Stimulated activated CD4-positive, alpha-beta T cell treated with anti-CD3 and anti-CD28 coated beads, Interleukin-4, amount 100 ng/mL, for 48 hours (primary cell): Measurements from ENCODE around the gene KCNMA1.
"Not testable (repeated sequence)": the region's sequence is repeated elsewhere in the genome, so short reads cannot be mapped to it uniquely, and the experiment has no call there.

ENCODE experiments used
- DNase-seq, 2 donors: peaks; one replicate each; pipeline ENCODE4 v3.0.0-alpha.2; 2020; ENCODE audit warnings: low read depth in 2 of 2

Gene KCNMA1

DNA sequence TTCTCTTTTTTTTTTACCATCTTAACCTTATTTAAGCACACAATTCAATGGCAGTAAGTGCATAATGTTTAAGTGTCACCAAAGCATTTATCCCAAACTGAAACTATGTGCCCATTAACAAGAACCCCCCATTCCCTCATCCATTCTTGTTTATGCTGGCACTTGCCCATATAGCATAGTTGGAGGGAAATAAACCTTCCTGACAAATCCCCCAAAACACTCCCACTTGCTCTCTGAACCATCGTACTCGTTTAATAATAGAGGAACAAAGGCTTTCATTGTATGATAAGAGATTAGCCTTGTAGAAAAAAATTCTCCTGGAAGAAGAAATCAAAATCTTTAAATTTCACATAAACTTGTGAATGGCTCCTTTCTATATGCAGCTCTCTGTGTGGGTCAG, 26.4 kb upstream of the KCNMA1 start:
- no peak for DNase-seq

DNA sequence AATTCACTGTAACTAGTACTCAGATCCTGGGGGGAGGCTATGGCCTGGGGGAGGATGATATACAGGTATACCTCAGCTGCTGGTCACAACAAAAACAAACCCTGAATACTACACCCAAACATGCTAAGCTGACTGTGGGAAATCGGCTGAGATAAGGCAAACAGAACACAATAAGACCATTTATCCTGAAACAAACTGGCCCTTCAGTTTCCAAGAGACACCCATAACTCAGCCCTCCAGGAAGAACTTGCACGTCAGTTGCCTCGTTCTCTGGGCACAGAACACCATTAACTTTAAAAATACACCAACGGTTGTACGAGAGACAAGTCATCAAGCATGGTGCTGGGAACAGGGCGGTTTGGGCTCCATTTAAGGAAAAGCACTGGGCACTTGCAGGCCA, 24.1 kb upstream of the KCNMA1 start:
- DNase-seq: no peak

DNA sequence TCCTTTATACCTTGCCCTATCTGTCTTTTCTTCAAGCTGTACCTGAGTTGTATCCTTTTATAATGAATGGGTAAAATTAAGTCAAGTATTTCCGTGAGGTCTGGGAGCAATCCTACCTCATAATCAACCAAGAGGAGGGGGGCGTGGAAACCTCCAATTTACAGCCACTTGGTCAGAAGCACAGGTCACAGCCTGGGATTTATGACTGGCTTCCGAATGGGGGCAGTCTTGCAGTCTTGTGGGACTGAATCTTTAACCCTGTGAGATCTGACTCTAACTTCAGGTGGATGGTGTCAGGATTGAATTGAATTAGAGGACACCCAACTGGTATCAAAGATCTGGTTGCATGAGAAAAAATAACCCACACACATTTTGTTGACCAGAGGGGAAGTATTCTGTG, 23.5 kb upstream of the KCNMA1 start:
- no peak for DNase-seq

DNA sequence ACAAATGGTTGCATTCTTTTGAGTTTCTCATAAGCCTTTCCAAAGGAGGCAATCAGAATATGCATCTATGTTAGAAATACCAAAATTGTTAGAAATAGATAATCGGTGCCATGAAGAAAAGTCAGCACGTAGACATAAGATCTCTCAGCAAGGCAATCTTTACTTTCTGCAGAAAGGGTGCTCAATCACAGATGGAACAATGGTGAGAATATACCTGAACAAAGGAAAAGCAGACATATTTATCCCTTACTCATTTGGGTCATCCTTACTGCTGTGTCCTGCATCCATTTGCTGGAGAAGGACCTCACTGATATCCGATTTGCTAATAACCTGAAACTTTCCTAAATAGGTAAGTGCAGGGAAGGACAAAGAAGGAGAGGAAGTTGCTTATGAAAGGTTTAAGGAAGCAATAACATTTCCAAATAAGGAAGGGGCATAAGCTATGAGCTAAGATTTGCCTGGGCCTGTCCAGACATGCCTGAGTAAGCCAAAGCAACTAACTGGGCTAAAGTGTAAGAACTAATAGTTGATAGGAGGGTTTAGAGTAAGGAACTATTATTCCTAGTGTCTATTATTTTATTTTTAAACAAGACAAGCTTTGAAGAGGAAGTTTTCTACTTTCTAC, 21.6 kb upstream of the KCNMA1 start:
- not testable (repeated sequence) for DNase-seq

DNA sequence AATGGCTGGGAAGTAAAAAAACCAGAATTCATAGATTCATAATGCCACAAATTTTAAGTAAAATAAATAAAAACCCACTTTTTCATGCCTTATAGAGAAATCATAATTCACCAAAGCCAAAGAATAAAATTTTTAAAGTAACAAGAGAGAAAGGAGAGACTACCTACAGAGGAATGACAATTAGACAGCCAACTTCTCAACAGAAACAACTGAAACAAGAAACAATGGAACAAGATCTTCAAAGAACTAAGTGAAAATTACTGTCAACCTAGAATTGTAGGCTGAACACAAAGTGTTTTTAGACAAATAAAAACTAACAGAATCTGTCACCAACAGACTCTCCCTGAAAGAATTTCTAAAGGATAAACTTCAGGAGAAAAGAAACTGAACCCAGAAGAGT, 15.6 kb upstream of the KCNMA1 start:
- DNase-seq: no peak

DNA sequence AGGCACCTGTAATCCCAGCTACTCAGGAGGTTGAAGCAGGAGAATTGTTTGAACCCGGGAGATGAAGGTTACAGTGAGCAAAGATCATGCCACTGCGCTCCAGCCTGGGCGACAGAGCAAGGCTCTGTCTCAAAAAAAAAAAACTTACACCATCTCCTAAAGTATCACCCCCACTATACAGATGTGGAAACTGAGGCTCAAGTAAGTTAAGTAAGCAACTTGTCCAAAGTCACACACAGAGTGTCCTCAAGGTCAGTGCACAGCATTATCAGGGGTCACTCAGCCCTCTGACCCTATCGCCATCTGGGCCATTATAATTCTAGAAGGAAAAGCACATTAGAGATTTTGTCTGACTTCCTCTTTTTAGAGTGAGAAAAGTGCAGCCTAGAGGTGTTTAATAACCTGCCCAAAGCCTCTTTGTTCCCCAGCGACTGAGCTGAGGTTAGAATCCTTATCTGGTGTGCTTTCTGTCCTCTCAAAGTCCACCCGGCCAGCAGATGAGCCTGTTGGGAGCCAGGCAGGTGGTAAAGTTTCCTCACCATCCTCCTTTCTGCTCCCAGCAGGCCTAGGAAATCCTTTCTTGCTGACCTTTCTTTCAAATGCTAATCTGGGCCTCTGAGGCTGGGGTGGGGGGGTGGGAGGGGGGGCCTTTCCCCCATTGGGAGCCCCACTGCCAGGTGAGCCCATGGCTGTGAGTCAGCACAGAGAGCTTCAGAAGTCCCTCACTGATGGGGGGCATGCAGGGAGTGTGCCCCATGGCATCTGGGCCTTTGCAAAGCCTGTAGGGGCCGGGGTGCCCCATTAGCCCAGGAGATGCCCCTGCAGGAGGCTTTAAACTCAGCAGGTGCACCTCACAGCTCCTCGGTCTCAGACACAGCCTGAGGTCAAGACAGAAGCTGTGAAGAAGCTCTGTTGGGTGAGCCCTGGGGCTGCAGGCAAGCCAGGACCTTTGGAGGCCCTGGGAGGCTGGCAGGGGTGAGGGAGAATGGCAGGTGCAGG, 12.0 kb upstream of the KCNMA1 start:
- DNase-seq: no peak

DNA sequence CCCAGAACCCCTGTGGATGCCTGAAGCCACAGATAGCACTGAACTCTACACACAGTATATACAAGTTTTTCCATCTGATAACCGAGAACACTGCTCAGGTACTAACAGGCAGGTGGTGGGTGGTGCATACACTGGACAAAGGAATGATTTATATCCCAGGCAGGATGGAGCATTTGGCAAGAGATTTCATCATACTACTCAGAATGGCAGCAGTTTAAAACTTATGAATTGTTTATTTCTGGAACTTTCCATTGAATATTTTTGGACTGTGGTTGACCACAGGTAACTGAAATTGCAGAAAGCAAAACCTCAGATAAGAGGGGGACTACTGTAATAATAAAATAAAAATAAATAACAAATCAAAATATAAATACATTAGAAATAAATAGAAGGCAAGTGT, 10.9 kb upstream of the KCNMA1 start:
- DNase-seq: no peak

DNA sequence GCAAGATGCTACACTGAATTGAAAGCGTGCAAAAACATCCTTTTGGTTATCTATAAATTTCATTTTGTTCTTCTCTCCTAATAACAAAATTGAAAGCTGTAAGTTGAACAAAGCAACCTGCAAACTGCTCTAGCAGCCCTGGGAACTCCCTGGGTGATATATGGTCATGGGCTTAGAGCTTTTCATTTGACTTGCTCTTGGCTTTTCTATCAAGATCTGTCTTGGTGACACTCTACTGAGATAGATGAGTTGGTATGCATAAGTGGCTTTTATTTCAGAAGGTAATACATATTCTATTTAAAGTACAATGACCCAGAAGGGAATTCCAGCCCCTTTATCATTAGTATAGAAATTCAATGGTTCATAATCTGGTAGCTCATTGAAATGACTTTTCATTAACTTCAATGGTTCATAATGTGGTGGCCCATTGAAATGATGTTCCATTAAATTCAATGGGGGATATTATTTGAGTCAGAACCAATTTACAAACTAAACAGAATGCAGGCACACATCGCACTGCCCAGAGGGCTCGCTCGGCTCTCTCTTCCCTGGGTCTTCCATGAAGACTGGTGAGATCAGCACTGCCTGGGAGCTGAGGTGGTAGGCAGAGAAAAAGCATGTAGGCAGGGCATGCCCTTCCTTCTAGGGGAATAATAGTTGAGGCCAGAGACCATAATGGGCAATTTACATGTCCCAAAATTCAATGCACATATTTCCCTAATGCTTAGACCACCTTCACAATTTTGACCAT, 10.1 kb upstream of the KCNMA1 start:
- DNase-seq: no peak

DNA sequence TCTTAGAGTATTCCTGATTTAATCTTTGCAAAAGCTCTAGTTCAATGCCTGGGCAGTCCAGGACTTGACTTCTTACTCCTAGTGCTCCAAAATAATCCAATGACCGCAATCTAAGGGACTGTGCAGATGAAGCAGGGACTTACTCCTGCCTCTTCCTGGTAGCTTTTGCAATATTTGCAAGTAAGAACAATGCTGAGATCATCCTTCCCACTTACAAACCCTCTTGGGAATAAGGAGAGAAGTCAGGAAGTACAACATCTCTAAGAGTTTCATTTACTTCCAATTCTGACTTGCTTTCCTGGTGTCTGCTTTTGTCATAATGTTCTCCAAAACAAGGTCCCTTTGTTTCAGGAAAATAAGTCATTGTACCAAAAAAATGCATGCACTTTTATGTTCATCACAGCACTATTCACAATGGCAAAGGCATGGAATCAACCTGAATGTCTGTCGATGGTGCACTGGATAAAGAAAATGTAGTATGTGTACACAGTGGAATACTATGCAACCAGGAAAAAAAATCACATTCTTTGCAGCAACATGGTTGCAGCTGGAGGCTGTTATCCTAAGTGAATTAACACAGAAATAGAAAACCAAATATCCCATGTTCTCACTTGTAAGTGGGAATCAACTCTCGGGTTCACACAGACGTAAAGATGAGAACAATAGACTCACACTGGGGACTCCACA, 7.1 kb upstream of the KCNMA1 start:
- no peak for DNase-seq

DNA sequence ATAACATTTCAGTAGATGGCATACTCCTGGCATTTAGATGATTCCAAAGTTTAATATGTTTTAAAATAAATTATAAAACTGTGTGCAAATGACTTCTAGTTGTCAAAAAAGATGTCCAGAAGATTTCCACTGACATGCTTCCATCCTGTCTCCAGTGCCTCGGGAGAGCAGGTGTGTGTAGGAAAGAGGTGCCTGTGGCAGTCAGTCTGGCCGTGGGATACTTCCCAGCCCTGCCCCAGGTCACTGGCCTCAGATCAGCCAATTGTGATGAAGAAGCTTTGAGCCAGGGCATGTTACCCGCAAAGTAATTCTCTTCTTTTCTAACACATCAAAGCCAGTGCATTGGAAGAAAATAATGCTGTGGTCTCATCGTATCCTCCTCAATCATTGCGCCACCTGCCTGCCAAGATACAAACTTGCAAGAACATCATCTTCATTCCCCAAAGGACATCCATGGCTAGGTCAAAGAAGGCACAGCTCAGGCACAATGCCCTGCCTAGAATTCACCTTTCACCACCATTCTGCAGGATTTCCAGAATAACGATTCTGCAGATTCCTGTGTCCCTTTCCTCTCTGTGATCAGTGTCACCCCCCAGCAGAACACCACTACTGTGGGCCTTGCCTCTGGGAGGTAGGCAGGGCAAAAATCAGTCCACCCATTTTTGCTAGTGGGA, 6.3 kb upstream of the KCNMA1 start:
- DNase-seq: peak in 1 of 2 donors; percentile 10

DNA sequence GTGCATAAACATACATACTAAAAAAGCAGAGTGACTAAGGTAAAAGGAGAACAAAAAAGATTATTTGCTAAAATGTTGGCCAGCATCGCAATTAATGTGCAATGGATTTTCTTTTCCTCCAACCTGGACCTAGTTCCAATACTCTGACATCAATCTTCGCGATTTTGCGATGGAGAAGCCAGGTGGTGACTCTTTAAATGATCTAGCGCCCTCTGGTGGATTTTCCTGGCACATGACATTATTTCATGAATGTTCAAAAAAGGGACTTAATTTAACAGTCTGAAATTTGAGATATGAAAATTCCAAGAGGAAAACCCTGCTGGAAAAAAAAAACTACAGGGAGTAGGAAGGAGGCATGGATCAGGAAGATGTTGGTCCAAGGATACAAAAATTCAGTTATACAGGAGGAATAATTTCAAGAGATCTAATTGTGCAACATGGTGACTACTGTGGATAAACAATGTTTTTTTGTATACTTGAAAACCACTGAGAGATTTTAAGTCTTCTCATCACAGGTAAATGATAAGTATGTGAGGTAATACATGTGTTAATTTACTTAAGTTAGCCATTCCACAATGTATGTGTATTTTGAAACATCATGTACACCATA, 4.3 kb upstream of the KCNMA1 start:
- peak; percentile 32 to 35 for DNase-seq

DNA sequence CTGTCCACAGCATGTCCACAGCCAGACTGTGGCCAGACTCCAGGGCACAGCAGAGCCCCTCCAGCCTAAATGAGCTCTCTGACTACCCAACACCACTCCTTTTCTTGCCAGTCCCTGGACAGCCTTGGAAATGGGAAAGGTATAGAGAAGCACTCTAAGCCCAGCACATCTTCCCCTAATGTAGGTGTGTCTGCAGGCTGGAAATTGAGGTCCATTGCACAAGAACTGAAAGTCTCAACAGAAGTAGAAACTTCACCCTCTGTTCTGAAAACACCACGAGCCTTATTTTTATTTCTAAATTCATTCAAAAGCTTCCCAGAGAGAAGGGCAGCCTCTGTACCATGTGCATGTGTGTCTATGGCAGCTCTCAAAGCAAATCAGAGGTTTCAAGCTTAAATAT, 3.7 kb upstream of the KCNMA1 start:
- DNase-seq: no peak

DNA sequence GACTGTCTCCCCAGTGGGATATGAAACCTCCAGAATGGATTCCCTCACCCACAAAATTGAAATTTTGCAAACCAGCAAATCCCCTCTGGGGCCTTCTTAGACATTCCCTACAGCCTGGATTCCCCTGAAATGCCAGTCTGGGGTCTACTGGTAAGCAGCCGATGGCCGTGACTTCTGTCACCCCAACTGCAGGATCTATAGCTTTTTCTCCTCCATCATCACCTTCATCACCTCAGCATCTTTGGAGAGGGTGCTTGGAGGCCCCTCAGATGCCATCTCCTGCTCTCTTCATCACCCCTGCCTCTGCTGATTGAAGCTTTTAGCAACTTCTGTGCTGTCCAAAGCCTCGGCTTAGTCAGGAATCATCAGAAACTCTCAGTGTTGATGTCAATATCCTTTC, 2.6 kb upstream of the KCNMA1 start:
- no peak for DNase-seq

DNA sequence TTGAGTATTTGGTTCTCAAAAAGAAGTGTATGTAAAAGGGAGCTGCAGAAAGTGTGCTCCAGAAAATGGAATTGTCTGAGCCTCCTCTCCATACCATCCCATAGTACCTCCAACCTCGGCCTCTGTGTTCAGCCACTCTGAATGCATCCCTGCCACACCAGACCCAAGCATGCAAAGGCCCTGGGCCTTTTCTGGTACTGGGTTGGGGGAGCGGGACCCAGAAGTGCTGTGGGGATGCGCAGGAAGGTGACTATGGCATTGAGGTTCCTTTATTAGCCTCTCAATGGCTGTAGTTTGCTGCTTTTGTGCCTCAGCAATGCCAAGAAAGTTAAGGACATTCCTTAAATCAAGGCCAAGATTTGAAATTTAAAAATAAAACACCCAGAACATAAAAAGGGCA, 2.1 kb upstream of the KCNMA1 start:
- DNase-seq: no peak

DNA sequence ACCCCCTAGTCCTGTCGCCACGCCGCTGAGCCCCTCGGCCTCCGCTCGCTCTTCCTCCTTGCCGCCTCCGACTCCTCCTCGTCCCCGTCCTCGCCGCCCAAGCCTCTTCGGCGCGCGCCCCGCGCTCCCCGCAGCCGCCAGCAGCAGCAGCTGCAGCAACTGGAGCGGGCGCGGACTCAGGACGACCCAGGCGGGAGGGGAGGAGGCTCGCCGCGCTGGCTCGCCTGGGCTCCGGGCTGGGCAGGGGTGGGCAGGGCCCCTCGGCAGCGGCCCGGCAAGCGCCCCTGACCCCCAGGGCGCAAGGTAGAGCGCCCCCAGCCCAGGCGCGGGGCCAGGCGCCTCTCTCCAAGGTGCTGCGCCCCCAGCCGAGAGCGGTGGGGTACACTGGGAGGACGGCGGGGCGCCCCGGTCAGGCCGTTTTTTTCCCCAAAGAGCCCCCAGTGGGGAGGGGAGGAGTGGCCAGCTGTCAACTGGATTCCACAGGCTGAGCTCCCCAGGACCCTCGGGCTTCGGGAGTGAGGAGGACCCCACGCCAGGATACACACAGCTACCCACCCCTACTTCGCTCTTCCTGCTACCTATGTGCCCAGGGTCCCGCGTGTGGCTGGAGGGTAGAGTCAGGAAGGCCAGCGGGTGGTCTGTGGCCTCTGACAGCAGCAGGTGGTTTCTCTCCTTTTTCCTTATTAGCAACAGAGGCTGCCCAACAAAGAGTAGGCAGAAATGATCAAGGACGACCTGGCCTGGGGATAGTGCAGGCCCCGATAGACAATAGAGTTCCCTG, 903 bp upstream of the KCNMA1 start:
- no peak for DNase-seq

DNA sequence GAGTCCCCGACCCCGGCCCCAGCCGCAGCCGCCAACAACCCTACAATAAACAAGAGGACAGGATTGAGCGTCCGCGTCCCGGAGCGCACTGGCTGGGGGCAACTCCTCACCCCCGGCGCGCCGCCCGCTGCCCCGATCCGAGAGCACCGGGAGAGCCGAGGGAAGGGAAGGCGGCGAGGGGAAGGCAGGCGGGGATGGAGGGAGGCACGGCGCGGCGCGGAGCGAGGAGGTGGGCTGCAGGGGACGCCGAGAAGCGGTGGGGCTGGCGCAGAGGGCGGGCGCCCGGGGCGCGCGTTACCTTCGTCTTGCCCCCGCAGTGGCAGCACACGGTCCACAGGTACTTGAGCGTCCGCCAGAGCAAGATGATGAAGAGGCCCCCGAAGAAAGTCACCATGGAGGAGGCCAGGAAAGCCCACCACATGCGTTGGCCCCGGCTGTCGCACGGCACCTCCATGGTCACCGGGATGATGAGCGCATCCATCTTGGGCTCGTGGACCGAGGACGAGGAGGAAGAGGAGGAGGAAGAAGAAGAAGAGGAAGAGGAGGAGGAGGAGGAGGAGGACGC, 559 bp downstream of the KCNMA1 start:
- DNase-seq: no peak

DNA sequence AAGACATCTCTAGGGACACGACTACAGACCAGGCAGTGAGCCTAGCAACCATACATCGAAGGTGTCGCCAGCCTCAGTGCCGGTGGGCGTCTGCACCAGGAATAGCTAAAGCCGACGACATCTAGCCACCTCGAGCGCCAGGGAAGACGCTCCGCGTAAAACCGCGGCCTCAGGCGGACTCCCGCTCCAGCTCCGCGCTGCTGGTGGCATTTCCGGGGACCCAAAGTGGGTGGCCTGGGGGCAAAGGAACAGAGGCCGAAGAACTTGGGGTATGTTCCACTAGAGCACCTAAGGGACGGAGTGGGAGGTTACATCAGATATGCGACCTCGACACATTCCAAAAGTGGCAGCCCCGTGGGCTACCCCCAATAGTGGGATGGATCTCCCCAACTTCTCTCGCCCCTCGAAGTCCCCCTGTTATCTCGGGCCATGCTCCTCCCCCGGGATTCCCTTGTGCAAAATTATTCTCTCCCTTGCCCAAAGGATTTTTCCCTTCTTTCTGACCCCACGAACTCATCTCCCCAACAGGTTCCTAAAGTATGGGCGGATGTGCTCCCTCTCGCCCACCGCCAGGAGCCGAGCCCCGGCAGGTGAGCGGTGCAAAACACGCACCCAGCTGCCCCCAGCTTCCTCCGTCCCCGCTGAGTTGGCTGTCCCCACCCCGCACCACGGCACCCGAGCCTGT, 1.2 kb downstream of the KCNMA1 start:
- DNase-seq: no peak

DNA sequence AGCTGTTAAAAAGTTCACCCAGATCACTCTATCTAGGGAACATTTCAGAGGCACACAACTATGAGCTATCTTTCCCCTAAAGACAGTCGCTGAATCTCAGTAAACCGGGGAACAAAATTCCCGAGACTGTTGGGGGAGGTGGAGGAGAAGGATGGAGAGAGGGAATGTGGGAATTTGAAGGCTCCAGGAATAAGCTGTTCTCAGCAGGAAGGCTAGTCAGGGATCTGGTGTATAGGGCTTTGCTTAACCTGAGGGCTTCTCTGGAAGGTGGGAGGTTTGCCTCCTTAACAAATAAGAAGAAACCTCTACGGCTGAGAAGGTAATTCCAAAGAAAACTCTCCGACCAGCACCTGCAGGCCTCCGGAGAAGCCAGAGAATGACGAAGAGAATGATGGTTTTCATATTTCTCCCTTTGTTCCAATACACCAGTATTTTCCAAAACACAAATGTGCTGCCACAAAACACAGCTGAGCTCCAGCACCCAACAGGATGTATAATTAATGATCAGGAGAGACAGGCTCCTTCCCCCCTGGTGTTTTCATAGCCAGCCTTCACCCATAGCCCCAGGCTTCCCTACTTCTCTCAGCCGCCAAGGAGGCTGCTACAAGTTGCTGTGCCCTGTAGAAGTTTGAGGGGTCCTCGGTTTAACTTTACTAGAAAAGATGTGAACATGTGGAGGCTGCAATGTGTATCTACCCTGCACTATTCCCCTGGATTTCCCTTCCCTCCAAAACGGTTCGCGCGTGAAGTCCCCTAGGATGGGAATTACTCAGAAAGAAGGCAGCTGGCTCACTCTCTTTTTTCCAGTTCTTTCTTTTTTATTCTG, 2.0 kb downstream of the KCNMA1 start:
- DNase-seq: no peak
